ENCODE results near the gene ROCK2.
"Not testable (repeated sequence)": the region's sequence is repeated elsewhere in the genome, so short reads cannot be mapped to it uniquely, and the experiment has no call there.

Gene ROCK2

GRCh38 chr2:11166476-11166875 is 178.0 kb downstream of the ROCK2 start:
- DNase-seq, result no peak

- not testable (repeated sequence) for DNase-seq
Observed at GRCh38 chr2:11165046-11165445, 179.4 kb downstream of the ROCK2 start.

DNA sequence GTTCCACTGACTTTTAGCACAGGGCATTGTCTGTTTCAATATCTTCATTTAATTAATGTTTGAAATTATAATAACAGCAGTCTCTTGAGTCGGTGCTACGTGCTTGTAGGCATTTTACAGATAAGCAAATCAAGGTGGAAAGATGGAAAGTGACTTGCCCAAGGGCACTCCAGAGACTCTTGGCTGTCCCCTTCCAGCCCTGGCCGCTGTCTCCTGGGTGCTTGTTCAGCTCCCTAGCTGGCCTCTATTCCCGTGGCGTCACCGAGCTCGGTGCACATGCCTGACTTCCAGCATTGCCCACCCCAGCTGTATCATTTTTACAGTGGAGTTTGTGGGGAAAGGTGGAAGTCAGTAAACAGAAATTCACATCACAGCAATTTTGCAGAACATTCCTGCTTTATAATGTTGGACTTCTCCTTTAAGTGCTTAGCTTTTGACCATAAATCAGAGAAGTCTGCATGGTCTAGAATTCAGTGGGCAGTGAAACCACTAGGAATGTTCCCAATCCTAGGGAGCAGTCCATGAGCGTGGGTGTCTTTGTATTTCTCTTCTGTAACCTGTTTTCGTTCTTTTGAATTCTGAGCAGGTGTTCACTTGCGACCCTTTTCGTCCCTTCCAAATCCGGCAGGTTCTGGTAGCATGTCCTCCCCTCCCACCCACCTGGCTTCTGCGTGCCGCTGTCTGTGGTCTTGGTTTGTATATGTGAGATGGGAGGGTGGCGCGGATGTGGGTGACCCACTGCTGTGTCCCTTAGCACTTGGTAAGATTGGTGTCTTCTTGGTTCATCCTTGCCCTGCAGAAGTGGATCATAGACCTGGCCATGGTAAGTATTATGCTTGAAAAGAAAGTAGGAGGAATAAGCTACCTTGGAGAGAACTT is 180.8 kb downstream of the ROCK2 start:
- DNase-seq, result no peak

DNA sequence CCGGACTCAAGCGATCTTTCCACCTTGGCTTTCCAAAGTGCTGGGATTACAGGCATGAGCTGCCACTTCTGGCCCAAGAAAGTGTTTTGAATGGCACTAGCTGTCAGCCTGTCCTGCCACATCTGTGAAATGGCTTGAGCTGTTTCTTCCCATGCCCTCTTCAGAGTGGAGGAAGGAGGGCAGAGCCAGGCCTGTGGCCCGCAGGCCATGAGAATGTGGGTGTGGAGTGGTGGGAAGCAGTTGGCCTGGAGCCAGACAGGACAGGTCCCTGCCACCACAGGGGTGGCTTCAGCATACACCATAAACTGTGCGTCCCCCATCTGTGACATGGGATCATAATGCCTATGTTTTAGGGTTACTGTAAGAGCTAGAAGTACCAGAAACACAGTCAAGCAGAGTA is 182.7 kb downstream of the ROCK2 start:
- DNase-seq, result no peak

DNA sequence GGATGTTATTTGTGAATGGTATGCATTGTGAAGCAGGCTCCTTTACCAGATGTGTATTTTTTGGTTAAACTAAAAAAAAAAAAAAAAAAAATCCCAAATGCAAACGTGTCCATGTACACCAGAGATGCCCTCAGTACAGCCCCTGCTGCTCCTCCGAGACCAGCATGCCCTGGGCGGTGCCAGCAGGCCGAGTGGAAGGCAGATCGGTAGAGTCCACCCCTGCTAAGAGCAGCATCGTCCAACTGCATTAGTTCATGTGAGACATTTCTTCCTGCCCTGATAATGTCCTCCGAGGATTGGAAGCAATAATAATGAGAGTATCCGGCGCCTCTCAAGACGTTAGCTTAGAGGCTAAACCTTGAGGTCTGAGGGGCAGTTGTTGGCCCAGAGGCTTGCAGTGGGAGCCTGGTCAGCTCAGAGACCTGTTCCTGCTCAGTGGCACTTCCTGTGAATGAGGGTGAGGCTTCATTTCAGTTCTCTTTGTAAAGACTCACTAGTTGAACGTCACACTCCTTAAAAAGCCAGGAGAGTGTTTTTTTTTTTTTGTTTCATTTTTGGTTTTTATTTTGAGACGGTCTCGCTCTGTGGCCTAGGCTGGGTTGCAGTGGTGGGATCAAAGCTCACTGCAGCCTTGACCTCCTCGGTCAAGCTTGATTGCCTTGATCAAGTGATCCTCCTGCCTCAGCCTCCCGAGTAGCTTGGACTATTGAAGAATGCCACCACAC is 183.5 kb downstream of the ROCK2 start:
- no peak for DNase-seq

DNA sequence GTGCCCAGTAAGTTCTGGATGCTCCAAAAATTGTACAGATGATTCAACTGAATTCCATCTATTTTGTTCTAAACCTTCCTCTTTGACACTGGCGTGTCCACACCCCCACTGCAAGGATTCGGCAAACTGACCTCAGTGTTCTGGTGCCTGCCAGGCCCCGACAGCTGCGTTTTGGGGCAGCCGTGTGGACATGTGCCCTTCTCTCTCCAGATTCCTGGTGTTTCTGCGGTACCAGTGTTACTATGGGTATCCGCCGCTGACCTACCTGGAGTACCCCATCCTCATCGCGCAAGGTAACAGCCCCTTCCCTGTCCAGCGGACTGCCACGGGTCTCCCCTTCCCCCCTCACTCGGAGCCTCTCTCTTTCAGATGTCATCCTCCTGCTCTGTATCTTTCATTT is 184.2 kb downstream of the ROCK2 start:
- DNase-seq, result no peak

DNA sequence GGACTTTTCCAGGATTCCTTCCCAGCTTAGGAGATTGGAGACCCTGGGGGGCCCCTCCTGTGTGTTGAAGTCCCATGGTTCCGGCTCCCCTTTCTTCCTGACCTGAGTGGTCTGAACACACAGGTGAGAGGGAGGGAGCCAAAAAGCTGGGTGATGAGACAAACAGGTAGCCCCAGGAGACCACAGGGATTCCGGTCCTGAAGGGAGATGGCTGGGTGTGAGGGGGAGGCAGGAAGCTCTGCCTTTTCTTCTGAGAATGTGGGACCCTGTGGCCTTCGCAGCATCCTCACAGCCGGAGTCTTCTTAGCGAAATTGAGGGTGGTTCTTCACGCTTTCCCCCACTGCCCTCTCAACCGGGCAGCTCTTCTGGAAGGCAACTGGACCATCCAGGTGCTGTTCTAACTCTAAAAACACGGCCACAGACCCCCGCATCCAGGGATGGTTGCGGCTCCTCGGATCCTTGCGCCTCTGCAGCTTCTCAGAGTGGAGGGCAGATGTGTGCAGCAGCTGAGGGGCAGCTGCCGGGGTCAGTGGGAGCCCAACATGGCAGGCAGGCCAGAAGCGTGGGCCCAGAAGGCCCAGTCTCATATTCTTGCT is 184.8 kb downstream of the ROCK2 start:
- DNase-seq, result no peak

DNA sequence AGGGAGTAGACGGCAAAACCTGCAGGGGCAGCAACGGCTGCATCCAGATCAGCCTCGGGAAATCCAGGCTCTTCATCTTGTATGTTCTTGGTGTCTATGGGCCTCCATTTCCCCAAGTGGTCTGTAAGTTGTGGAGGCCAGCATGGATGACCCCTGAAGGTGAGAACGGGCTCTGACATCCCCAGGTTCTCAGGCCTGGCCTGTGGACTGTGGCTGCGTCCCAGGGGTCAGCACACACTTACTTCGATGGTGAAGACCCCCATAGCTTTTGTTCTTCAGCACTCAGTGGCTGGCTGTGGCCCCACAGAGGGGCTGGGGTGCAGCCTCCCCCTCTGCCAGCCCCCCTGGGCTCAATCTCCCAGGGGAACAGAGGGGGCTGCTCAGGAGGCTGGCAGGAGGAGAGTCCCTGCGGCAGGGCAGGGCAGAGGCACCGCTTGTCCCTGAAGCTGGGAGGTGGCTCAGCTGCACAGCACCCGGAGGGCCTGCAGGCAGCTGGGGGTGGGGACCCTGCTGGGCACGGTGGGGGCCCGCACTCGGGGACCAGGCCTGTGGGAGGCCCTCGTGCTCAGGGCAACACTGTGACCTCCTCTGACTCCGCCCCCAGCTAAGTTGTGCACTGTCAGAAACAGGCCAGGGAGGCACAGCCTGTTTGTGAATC is 185.4 kb downstream of the ROCK2 start:
- DNase-seq, result no peak

GRCh38 chr2:11157731-11158130 is 186.7 kb downstream of the ROCK2 start:
- DNase-seq, result no peak

GRCh38 chr2:11157296-11157695 is 187.1 kb downstream of the ROCK2 start:
- no peak for DNase-seq

DNA sequence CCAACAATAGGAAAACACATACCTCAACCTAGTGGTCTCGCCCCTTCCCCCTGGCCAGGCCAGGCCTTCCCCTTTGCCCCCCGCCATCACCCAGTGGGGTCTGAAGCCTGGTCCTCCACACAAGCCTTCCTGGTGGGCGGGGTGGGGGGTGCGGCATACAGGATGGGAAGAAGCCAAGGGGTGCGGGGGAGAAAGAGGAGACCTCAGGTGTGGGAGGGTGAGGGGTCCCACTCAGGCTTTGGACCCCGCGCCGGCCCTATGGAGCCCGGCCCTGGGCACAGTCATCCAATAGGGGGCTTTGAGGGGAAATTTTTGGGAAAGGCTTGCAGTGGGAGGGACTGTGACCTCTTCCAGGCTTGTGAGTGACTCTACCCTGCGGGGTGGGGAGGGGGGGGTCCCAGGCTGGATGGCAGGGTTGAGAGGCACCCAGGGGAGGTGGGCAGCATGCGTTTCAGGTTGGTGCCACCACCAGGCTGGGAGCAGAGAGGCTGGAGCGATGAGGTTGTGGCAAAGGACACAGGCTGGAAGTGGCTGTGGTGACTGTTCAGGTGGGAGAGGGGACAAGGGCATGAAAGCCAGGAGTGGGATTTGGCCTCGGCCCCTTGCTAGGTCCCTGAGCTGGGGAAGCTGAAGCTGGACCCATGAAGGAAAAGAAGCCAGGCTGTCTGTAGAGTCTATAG is 187.9 kb downstream of the ROCK2 start:
- peak; percentile 25 for DNase-seq

GRCh38 chr2:11155381-11156035 is 188.9 kb downstream of the ROCK2 start, which contains the start of gene SLC66A3:
SLC66A3 (plus strand) TSS chr2:11155467; CDS start chr2:11155547, 80 bp downstream.
- no peak for DNase-seq

- peak; percentile 99 for DNase-seq
Observed at GRCh38 chr2:11154923-11155380, 189.5 kb downstream of the ROCK2 start.

DNA sequence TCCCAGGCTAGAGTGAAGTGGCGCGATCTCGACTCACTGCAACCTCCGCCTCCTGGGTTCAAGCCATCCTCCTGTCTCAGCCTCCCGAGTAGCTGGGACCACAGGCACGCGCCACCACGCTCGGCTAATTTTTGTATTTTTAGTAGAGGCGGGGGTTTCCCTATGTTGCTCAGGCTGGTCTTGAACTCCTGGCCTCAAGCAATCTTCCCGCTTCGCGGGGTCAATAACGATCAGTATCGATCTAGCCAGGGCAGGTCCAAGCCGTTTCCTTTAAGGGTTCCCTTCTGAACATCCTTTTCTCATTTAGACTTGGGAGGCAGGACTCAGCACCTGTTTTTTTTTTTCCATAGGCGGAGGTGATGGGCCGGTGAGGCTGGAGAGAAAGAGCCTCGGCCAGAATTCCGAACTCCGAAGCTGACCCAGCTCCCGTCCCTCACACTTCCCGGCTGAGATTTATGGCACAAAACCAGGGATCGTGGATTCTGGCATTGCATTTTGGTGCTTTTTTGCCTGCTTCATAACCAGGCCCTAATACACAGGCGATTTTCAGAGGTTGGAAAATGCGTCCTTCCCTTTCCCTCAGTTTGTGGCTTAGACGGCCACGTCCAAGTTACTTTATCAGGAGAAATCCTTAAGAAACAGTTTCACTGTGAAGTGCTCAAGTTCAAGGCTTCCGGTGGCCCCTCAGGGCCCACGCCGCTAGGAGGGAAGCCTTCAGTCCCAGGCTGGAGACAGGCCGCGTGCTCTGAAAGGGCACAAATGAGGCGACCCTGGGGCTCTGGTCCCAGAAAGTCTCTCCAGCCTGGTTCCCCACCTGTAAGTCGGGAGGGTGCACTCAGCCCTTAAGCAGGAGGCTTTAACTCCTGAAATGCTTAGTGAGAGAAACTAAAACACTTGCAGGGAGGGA is 190.2 kb downstream of the ROCK2 start:
- no peak for DNase-seq

DNA sequence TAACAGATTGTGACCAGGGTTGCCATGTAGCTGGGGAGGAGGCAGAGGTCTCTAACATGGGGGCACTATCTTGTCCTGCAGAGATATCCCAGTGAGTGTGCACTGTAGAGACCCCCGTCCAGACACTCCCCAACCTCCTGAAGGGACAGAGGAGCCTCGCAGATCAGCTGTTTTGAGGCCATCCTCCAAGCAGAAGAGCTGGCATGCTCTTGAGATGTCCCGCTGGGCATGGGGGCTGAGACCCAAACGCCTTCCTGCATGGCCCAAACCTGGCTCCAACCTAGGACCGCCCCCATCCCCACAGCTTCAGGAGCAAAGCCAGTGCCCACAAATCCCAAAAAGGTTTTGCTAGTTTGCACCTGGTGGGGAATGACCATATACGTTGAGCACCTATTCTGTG is 191.8 kb downstream of the ROCK2 start:
- DNase-seq, result no peak

GRCh38 chr2:11147263-11147662 is 197.2 kb downstream of the ROCK2 start:
- no peak for DNase-seq

- no peak for DNase-seq
Observed at GRCh38 chr2:11146076-11146475, 198.4 kb downstream of the ROCK2 start.

DNA sequence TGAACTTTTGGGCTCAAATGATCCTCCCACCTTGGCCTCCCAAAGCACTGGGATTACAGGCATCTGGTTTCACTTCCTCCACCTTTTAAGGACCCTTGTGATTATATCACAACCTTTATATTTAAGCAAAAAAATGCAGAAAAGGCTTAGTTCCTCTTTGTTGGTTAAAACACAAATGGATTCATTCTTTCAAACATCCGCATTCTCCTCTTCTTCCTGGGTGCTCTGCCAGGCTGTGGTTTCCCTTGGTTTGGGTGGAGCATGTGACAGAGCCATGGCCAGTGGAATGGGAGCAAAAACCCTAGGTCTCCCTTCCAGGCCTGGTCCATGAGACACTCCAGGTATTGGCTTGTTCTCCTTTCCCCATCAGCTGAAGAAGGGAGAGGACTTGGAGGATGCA is 199.1 kb downstream of the ROCK2 start:
- DNase-seq, result no peak

GRCh38 chr2:11144738-11145079 is 199.7 kb downstream of the ROCK2 start:
- no peak for DNase-seq

DNA sequence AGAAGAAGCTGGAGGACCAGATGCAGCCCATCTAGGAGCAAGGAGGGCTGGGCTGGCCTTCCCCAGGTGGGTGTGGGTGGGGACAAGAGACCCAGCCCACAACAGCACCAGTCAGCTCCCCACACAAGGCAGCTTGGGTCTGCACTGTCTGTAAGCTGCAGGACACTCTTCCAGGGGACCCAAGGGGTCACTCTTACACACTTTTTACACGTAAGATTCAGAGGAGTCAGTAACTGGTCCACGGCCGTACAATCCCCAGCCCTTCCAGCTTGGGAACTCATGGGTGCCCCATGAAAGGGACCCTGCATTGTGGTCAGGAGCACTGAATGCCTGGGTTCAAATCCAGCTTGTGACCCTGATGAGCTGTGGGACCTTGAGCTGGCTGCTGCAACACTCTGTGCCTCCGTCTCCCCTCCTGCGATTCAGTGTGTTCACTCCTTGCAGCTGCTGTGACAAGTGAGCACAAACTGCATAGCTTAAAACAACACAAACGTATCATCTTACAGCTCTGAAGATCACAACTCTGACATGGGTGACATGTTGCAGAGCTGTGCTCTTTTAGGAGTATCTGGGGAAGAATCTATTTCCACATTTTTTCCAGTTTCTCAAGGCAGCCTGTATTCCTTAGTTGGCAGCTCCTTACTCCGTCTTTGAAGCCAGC is 200.2 kb downstream of the ROCK2 start:
- no peak for DNase-seq

Data from right hindlimb (tissue), 1 donor.